ENCODE results near the gene FBXL17. TPM values are rescaled to one million over a fixed set of nuclear protein-coding genes. Genes with fewer than 3 reads are reported as not detected.

Gene FBXL17
- total RNA-seq, 1 experiment from 2014 or later, result 5.3 TPM

- Histone ChIP-seq H3K9ac (ENCODE audit: extremely low read depth, insufficient read length, low read length) (no peak overlapping the region), H3K56ac (ENCODE audit: insufficient read length, low read depth, low read length) (no peak overlapping the region), H3K27me3 (ENCODE audit: insufficient read depth, low read length) (no peaks in the 10 kb centered on the region), H3K23me2 (ENCODE audit: insufficient read length, low read depth, low read length, poor library complexity, severe bottlenecking) (no peaks in the 10 kb centered on the region), H2BK120ac (ENCODE audit: low read depth, low read length, poor library complexity, severe bottlenecking) (no peak overlapping the region), H3K79me1 (ENCODE audit: insufficient read depth, low read depth, low read length, poor library complexity, severe bottlenecking) (no peaks in the 10 kb centered on the region), H2BK20ac (ENCODE audit: low read depth, low read length, poor library complexity, severe bottlenecking) (no peak overlapping the region), H4K91ac (ENCODE audit: insufficient read length, low read depth, low read length) (no peak overlapping the region), H3K9me3 (ENCODE audit: control insufficient read depth, low read depth, low read length) (no peaks in the 10 kb centered on the region), H2AK5ac (ENCODE audit: insufficient read length, low read length) (no peak overlapping the region), H3K14ac (ENCODE audit: insufficient read depth, low read length) (no peak overlapping the region), H3K4me2 (ENCODE audit: insufficient read depth, insufficient read length, low read length) (no peak overlapping the region), H3K79me2 (ENCODE audit: insufficient read depth, low read length) (no peaks in the 10 kb centered on the region), H3K18ac (ENCODE audit: insufficient read length, low read depth, low read length) (no peak overlapping the region), H3K27ac (ENCODE audit: insufficient read length, low read depth, low read length) (no peak overlapping the region), H3K4me1 (ENCODE audit: insufficient read depth, low read length) (no peaks in the 10 kb centered on the region), H4K20me1 (ENCODE audit: control insufficient read depth, insufficient read depth, insufficient read length) (no peaks in the 10 kb centered on the region), H3K23ac (ENCODE audit: insufficient read length, low read depth, low read length) (no peak overlapping the region), H4K5ac (ENCODE audit: insufficient read length, low read depth, low read length) (no peak overlapping the region), H2BK15ac (ENCODE audit: low read depth, low read length) (no peak overlapping the region), H2BK12ac (ENCODE audit: insufficient read length, low read depth, low read length) (no peak overlapping the region), H3T11ph (ENCODE audit: low read length) (no peak overlapping the region), H4K8ac (replicated peaks; ENCODE audit: insufficient read length, low read depth, low read length) (no peak overlapping the region), H2AFZ (ENCODE audit: low read length) (no peak overlapping the region), H3K4ac (ENCODE audit: low read depth, low read length) (no peak overlapping the region), H2BK5ac (ENCODE audit: insufficient read length, low read length) (no peak overlapping the region)
- H3K36me3 Mint-ChIP-seq (ENCODE audit: insufficient read depth in 1 of 3, low read depth in 3 of 3), result peaks cover 0 to 12% (median 5%) of the 10 kb centered on the region in 3 experiments; a peak in 4 of 7 replicates
- no peak for DNase-seq
- H3K4me3 Mint-ChIP-seq, result no peak overlapping the region
- peaks cover 0 to 3% of the 10 kb centered on the region in 2 experiments; a peak in 2 of 4 replicates for H3K4me1 Mint-ChIP-seq
- no peaks in the 10 kb centered on the region for H3K27me3 Mint-ChIP-seq (ENCODE audit: low read depth)
- H3K27ac Mint-ChIP-seq, result no peak overlapping the region
- H3K9me3 Mint-ChIP-seq, result peaks cover 0 to 13% of the 10 kb centered on the region in 2 experiments; a peak in 4 of 5 replicates
- no peak for TF ChIP-seq CTCF (conservative IDR thresholded peaks at IDR 0.05)
- WGBS (ENCODE audit: extremely low coverage, insufficient read length, low lambda C conversion rate), result no CpG with 5 or more reads among the region's 5 CpGs
Measured at GRCh38 chr5:108417166-108417670, 35.3 kb upstream of the FBXL17 start.
